GM12874 (cell line): ENCODE measurements around the gene BPIFB2.

Experiments used
- TF ChIP-seq, protein P1 (sequence below): IDR thresholded peaks from 2 replicates; pipeline ENCODE4 v1.5.1; 2011; ENCODE audit warnings: low read depth, mild to moderate bottlenecking, control low read depth, low read length, moderate library complexity; ENCODE audit not compliant: insufficient read depth

BPIFB2 gene

DNA sequence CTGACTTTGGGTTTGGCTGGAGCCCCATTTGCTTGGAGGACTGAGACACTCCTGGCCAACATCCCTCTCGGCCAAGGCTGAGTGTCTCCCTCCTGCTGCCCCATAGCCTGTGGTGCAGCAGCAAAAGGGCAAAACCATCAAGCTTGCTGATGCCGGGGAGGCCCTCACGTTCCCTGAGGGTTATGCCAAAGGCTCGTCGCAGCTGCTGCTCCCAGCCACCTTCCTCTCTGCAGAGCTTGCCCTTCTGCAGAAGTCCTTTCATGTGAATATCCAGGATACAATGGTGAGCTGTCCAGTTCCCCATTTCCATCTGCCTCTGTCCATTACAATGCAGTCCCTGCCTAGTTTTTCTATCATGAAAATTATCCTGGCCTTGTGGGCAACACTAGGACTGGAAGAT, 30.0 kb downstream of the BPIFB2 start:
- TF ChIP-seq, protein P1, sequence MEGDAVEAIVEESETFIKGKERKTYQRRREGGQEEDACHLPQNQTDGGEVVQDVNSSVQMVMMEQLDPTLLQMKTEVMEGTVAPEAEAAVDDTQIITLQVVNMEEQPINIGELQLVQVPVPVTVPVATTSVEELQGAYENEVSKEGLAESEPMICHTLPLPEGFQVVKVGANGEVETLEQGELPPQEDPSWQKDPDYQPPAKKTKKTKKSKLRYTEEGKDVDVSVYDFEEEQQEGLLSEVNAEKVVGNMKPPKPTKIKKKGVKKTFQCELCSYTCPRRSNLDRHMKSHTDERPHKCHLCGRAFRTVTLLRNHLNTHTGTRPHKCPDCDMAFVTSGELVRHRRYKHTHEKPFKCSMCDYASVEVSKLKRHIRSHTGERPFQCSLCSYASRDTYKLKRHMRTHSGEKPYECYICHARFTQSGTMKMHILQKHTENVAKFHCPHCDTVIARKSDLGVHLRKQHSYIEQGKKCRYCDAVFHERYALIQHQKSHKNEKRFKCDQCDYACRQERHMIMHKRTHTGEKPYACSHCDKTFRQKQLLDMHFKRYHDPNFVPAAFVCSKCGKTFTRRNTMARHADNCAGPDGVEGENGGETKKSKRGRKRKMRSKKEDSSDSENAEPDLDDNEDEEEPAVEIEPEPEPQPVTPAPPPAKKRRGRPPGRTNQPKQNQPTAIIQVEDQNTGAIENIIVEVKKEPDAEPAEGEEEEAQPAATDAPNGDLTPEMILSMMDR: no peak

DNA sequence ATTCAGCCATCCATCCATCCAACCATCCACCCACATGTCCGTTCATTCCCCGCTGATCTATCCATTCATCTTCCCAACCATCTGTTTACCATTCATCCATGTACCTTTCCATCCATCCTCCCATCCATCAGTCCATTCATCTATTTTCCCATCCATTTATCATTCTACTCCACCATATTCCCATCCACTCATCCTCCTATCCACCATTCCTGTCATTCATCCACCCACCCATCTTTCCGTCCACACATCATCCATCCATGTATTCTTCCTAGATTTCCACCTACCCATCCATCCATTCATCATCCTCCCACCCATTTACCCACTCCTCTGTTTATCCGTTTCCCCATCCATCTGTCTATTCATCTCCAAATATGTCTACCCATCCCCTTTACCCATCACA, 30.7 kb downstream of the BPIFB2 start:
- TF ChIP-seq, protein P1: no peak

DNA sequence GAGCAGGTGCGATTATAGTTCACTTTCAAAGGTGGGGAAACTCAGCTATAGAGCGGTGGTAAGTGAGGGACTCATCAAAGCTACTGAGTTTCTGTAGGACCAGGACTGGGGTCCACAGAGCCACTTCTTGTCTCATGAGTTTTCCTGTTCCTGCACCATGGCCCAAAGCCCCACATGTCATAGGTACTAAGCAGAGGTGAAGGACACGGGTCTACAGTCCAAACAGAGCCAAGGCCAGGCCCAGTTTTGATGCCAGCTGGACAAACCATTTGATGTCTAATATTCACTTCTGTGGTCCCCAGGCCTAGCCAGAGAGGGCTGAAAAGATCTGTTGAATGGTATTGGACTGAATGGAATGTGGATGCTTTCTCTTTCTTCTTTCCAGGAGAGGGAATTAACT, 34.9 kb downstream of the BPIFB2 start:
- TF ChIP-seq, protein P1: no peak

DNA sequence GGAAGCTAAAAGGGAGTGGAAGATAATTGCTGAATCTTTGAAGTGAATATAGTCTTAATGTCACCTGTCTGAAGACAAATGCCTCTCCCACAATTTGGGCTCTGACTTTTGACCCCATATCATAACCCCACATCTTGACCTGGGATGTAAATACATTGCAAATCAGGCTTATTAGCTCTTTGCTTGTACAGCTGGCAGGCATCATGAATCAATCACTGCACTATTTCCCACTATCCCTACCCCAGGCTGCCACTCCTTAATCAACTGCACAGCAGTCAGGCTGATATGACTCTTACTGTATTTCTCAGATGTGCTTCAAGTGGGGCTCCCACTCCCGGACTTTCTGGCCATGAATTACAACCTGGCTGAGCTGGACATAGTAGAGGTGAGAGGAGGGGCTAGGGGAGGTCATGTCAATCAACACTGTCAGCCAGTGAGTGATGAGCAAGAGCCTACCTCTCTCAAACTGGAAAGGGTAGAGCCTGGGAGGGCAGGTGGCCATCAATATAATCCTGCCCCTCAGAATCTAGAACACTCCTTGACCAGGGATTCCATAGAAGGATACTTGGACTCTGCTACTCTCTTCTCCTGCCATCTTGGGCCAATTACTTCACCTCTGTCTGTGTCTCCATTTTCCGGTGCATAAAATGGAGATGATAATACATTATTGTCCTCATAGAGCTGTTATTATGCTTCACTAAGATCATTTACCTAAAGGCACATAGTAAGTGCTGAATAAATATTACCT, 35.7 kb downstream of the BPIFB2 start:
- TF ChIP-seq, protein P1: no peak

- TF ChIP-seq, protein P1: no peak
These were observed 36.3 kb downstream of the BPIFB2 start for GRCh38 chr20:33043731-33044181.

DNA sequence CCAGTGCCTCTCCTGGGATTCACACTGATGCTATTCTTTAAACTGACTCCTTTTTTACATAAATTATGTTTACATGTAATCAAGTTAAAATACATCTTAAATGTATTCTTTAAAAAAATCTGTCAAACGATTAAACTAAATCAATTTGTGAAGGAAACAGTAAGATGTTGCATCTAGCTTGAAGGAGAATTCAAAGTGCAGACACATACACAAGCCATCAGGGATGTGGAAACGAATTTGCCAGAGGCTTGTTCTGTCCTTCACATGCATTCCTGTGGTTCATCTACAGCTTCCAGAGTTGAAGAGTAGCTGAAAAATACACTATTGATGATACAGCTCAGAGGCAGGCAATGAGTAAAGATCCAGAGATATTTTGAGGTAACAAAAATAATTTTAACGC, 38.9 kb downstream of the BPIFB2 start:
- TF ChIP-seq, protein P1: no peak

- TF ChIP-seq, protein P1: no peak
These were observed 43.8 kb downstream of the BPIFB2 start for GRCh38 chr20:33051333-33051732.
